Activated naive CD8-positive, alpha-beta T cell treated with anti-CD3 and anti-CD28 coated beads, Interleukin-2, amount 50 U/mL, for 16 hours (primary cell): ENCODE data around the gene MAP3K14.

Experiments used
- DNase-seq: peaks from one replicate; pipeline ENCODE4 v3.0.0-alpha.2; 2020; ENCODE audit warnings: low read depth, low spot score

Gene MAP3K14

GRCh38 chr17:45282683-45283644, 33.9 kb downstream of the MAP3K14 start:
- DNase-seq = no peak

DNA sequence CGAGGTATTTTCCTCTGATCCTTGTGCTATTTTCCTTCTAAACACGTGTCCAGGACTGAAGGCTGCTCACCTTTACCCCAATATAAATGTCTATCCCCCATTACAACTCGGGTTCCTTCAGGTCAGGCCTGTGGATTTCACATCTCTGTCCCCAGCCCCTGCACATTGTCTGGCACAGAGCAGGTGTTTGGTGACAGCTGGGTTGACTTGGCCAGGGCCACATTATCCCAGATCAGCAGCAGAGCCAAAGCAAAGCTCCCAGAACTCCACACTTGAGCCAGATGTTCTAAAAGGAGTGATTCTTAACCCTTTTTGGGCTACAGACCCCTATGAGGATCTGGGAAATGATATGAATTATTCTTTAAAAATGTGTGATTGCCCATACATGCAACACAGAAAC, 36.9 kb downstream of the MAP3K14 start:
- DNase-seq = no peak

- DNase-seq = no peak
Observed at GRCh38 chr17:45277992-45278391, 38.8 kb downstream of the MAP3K14 start.

DNA sequence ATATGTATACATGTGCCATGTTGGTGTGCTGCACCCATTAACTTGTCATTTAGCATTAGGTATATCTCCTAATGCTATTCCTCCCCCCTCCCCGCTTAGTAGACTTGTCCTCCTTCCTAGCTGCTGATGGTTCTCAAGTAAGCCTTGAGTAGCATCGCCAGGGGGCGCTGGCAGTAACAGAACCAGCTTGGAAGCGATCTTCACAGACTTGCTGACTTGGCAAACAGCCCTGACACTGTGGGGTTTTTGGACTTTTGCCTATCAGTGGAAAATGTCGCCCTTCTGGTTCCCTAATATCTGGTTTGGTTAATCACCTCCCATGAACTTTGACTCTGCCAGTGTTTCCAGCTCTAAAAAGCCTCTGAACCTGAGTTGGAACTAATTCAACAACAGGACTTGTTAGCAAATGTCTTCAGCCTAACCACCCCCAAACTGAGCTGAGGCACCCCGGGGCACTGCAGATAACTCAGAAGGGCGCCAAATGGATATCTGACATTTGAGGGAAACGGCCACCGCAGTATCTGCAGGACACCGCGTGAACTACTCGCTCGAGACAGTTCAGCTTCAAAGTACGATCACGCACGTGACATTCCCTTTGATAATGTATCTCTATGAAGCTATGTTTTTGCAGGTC, 39.5 kb downstream of the MAP3K14 start:
- DNase-seq = peak; percentile 73

DNA sequence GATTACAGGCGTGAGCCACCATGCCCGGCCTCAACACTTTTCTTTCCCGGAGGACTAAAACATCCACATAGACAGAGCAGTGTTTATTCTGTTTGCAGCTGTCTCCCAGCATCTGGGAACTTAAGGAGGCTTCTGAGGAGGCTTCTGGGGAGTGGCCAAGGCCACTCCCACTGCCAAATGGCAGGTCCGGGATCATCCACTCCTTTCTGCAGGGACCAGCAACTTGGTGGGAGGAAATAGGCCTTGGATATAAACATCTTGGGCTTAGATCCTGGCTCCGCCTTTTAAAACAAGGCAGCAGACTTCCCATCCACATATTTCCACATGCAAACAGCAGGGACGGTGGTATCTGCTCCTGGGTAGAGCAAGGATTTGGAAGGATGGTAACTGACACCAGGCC, 40.8 kb downstream of the MAP3K14 start:
- DNase-seq = no peak

DNA sequence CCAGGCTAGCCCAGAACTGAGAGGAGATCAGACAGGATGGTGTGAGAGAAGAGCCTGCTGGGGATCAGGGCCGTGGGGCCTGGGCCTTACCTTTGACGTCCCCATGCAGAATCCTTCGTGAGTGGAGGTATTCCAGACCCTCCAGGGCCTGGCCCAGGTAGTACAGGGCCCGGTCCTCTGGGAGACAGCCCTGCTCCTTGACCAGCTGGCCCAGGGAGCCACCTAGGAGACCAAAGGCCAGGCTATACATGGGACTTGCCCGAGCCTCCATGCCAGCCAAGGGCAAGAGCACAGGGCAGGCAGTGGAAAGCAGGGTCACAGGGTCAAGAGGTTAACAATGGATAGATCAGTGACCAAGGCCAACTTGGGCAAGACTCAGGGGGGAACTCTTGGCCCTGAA, 42.8 kb downstream of the MAP3K14 start:
- DNase-seq = no peak

- no peak for DNase-seq
Observed at GRCh38 chr17:45273551-45273957, 43.3 kb downstream of the MAP3K14 start.

DNA sequence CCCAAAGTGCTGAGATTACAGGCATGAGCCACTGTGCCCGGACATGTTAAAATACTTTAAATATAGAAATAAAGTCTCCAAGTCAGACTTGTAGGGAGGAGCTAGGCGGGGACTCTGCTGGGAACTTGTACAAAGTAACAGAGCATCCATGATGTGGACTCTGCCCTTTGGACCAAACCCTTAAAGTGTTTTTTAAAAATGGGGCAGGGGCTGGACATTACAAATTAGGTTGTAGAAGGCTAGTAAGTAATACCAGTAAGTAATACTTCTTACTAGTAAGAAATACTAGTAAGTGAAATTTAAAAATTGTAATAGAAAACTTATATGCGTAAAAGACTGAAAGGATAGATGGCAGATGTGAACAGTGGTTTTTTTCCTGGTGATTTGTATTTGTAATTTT, 45.2 kb downstream of the MAP3K14 start:
- no peak for DNase-seq

- peak; percentile 24 for DNase-seq
Observed at GRCh38 chr17:45270828-45271418, 45.9 kb downstream of the MAP3K14 start.

- no peak for DNase-seq
Observed at GRCh38 chr17:45269912-45270311, 46.9 kb downstream of the MAP3K14 start.

GRCh38 chr17:45267436-45268055, 49.3 kb downstream of the MAP3K14 start:
- DNase-seq = no peak

- DNase-seq = no peak
Observed at GRCh38 chr17:45266372-45266926, 50.4 kb downstream of the MAP3K14 start.

DNA sequence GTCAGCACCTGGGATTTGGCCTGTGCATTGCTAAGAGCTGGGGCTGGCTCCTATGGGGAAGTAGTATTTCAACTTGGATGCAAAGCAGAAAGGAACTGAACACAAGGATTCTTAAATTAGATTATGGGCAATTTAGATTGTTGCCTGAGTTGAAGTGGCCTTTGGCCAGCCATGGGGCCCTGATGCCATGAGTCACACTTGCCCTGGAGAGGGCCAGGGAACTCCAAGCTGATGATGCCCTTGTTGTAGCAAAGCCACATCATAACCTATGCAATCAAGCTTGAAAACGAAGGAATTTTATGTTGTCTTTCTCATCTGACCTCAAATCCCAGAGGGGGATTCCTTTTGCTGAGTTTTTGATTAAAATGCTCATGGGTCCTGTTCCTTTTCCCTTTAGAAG, 51.0 kb downstream of the MAP3K14 start:
- no peak for DNase-seq

- DNase-seq = no peak
Observed at GRCh38 chr17:45264988-45265387, 51.8 kb downstream of the MAP3K14 start.

DNA sequence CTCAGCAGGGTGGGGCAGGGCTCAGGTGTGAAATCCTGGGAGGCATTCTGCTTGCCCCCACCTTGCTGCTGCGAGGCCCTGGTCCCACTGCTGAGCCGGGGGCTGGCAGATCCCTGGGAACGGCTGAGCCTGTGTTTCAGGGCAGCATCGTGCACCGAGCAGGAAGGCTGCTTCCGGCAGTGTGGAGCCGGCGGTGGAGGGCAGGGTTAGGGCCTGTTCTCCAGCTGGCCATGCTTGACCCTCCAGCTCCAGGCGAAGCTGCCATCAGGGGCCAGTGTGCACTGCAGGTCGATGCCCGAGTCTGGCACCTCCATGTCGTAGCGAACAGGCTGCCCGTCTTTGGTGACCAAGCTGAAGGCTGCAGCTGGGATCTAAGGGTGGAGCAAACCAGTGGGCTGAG, 52.4 kb downstream of the MAP3K14 start:
- no peak for DNase-seq

GRCh38 chr17:45263477-45263860, 53.4 kb downstream of the MAP3K14 start:
- DNase-seq = no peak

GRCh38 chr17:45262516-45263476, 54.0 kb downstream of the MAP3K14 start:
- DNase-seq = no peak

- peak; percentile 56 for DNase-seq
Observed at GRCh38 chr17:45261577-45262515, 55.0 kb downstream of the MAP3K14 start, which contains the start of gene SPATA32. SPATA32 (minus strand) TSS chr17:45262094; CDS start chr17:45262016, 78 bp downstream.

DNA sequence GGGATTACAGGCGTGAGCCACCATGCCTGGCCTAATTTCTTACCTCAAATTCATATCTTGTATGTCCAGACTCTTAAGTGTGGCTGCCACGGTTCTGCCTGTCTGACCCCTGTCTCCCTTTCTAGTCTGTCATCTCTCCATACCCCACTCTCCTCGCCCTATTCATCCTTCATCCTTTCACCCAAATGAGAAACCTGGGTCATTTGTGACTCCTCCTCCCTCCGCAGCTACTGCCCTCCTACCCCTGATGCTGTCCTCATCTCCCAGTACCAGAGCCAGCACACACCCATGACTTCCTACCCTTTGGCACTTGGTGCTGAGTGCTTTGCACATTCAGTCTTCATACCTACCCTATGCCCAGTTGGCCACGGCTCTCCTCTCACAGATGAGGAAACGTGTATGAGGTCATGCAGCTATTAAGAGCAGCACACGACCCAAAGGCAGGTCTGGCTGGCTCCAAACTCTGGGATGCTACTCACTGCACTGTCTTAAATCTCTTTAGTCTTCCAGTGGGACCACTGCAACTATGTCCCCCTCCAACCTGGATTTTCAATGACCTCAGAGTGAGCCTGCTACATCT, 56.5 kb downstream of the MAP3K14 start:
- no peak for DNase-seq
